NB4 (cell line): Measurements from ENCODE around the gene KLC1.

Experiments used
- DNase-seq: peaks from one replicate; pipeline ENCODE4 v3.0.0; 2010; ENCODE audit warnings: low read depth
- H3K4me3 ChIP-seq: one replicate; pipeline ENCODE4 v1.5.1; 2011; ENCODE audit warnings: mild to moderate bottlenecking, low read depth, low read length, moderate library complexity
- CTCF ChIP-seq: IDR thresholded peaks from one replicate; pipeline ENCODE4 v1.5.1; 2012; ENCODE audit warnings: low read depth, low read length
- MAX ChIP-seq: IDR thresholded peaks from 2 replicates; pipeline ENCODE4 v1.6.1; 2011; ENCODE audit warnings: low read depth, low read length
- MYC ChIP-seq: IDR thresholded peaks from 2 replicates; pipeline ENCODE4 v1.6.1; 2011; ENCODE audit warnings: low read depth, low read length
- POLR2A ChIP-seq: IDR thresholded peaks from 2 replicates; pipeline ENCODE4 v1.6.1; 2011; ENCODE audit warnings: mild to moderate bottlenecking; ENCODE audit not compliant: insufficient read length; ENCODE audit errors: extremely low read depth

Gene KLC1

GRCh38 chr14:103683139-103683538, 54.1 kb downstream of the KLC1 start:
- no peak for TF ChIP-seq POLR2A
- no peak for TF ChIP-seq CTCF
- TF ChIP-seq MAX = no peak
- TF ChIP-seq MYC = no peak
- H3K4me3 ChIP-seq = no peak overlapping the region
- no peak for DNase-seq

- TF ChIP-seq POLR2A (no peak), CTCF (no peak), MYC (no peak), MAX (no peak)
- DNase-seq = no peak
- H3K4me3 ChIP-seq = no peak overlapping the region
Measured at GRCh38 chr14:103684471-103684870, 55.5 kb downstream of the KLC1 start.

GRCh38 chr14:103684871-103685270, 55.9 kb downstream of the KLC1 start:
- H3K4me3 ChIP-seq = no peak overlapping the region
- TF ChIP-seq MAX = no peak
- TF ChIP-seq POLR2A = no peak
- no peak for TF ChIP-seq CTCF
- no peak for TF ChIP-seq MYC
- no peak for DNase-seq

GRCh38 chr14:103685276-103686211, 56.5 kb downstream of the KLC1 start:
- H3K4me3 ChIP-seq = no peak overlapping the region
- DNase-seq = no peak
- TF ChIP-seq CTCF (no peak), MYC (no peak), POLR2A (no peak), MAX (no peak)

- H3K4me3 ChIP-seq = no peak overlapping the region
- TF ChIP-seq MYC = no peak
- no peak for TF ChIP-seq POLR2A
- no peak for TF ChIP-seq CTCF
- TF ChIP-seq MAX = no peak
- no peak for DNase-seq
Measured at GRCh38 chr14:103686831-103687485, 57.9 kb downstream of the KLC1 start.
